ENCODE data around the gene AHNAK2.

The AHNAK2 gene

GRCh38 chr14:104986487-104987164 is 8.5 kb upstream of the AHNAK2 start:
- peak overlapping the region; percentile 76 for H3K4me3 ChIP-seq (ENCODE audit: low read depth, low read length)

GRCh38 chr14:104985675-104986486 is 7.7 kb upstream of the AHNAK2 start, which contains the start of gene CLBA1:
CLBA1 (plus strand) TSS chr14:104985788; CDS start chr14:104986432, 644 bp downstream.
- Histone ChIP-seq H3K36me3 (ENCODE audit: control insufficient read depth in 2 of 2, insufficient read depth in 1 of 2, low read length in 2 of 2) (peaks cover 0 to 7% of the 10 kb centered on the region in 2 experiments; a peak in 1 of 3 replicates), H3K4me3 (ENCODE audit: low read depth, low read length) (peak within 1 kb of the TSS; percentile 76), H3K27ac (ENCODE audit: extremely low read depth, low read depth, low read length) (peak within 1 kb of the TSS; percentile 55; the same call in 1 of the 2 replicates), H3K4me1 (ENCODE audit: control insufficient read depth, insufficient read depth, low read length) (no peaks in the 10 kb centered on the region), H3K9me3 (ENCODE audit: control insufficient read depth, insufficient read depth, low read depth, low read length) (no peaks in the 10 kb centered on the region)
- ChIA-PET CTCF (interaction anchor here (0.7 to 2.5 kb wide), 5 partner anchors 9 to 59 kb away, joined by 3 to 12 read pairs (median 3); no protein-coding TSS in a partner anchor), POLR2A (interaction anchor here (0.5 to 2.8 kb wide), 6 partner anchors 12 to 67 kb away, joined by 3 to 16 read pairs (median 4); partner anchors contain the start of gene CDCA4)
- TF ChIP-seq, protein P1, sequence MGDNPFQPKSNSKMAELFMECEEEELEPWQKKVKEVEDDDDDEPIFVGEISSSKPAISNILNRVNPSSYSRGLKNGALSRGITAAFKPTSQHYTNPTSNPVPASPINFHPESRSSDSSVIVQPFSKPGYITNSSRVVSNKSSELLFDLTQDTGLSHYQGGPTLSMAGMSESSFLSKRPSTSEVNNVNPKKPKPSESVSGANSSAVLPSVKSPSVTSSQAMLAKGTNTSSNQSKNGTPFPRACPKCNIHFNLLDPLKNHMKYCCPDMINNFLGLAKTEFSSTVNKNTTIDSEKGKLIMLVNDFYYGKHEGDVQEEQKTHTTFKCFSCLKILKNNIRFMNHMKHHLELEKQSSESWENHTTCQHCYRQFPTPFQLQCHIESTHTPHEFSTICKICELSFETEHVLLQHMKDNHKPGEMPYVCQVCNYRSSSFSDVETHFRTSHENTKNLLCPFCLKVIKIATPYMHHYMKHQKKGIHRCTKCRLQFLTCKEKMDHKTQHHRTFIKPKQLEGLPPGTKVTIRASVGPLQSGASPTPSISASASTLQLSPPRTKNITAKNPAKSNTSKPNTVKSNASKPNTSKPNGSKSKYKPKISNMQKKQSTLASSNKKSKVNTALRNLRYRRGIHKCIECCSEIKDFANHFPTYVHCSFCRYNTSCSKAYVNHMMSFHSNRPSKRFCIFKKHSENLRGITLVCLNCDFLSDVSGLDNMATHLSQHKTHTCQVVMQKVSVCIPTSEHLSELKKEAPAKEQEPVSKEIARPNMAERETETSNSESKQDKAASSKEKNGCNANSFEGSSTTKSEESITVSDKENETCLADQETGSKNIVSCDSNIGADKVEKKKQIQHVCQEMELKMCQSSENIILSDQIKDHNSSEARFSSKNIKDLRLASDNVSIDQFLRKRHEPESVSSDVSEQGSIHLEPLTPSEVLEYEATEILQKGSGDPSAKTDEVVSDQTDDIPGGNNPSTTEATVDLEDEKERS (tag by site-specific recombination; IDR thresholded peaks at IDR 0.05) = no peak
- TF ChIP-seq, protein P2, sequence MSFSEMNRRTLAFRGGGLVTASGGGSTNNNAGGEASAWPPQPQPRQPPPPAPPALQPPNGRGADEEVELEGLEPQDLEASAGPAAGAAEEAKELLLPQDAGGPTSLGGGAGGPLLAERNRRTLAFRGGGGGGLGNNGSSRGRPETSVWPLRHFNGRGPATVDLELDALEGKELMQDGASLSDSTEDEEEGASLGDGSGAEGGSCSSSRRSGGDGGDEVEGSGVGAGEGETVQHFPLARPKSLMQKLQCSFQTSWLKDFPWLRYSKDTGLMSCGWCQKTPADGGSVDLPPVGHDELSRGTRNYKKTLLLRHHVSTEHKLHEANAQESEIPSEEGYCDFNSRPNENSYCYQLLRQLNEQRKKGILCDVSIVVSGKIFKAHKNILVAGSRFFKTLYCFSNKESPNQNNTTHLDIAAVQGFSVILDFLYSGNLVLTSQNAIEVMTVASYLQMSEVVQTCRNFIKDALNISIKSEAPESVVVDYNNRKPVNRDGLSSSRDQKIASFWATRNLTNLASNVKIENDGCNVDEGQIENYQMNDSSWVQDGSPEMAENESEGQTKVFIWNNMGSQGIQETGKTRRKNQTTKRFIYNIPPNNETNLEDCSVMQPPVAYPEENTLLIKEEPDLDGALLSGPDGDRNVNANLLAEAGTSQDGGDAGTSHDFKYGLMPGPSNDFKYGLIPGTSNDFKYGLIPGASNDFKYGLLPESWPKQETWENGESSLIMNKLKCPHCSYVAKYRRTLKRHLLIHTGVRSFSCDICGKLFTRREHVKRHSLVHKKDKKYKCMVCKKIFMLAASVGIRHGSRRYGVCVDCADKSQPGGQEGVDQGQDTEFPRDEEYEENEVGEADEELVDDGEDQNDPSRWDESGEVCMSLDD (tag by site-specific recombination; IDR thresholded peaks at IDR 0.05) = no peak
- TF ChIP-seq MZF1 (tag by site-specific recombination; IDR thresholded peaks at IDR 0.05; ENCODE audit: borderline replicate concordance) (no peak), GLI4 (tag by site-specific recombination; IDR thresholded peaks at IDR 0.05) (no peak), ZNF76 (tag by site-specific recombination; IDR thresholded peaks at IDR 0.05; ENCODE audit: borderline replicate concordance, low read depth) (peak; percentile 43; the same call in 1 of the 2 replicates), KLF10 (tag by site-specific recombination; IDR thresholded peaks at IDR 0.05) (peak; percentile 95; the same call in 1 of the 2 replicates), ZFHX2 (tag by site-specific recombination; conservative IDR thresholded peaks at IDR 0.05) (peak; percentile 87), ATF2 (tag by site-specific recombination; IDR thresholded peaks at IDR 0.05; ENCODE audit: low read depth) (no peak), SP7 (tag by site-specific recombination; IDR thresholded peaks at IDR 0.05) (no peak), ZNF664 (tag by site-specific recombination; IDR thresholded peaks at IDR 0.05) (no peak), ZNF610 (tag by site-specific recombination; IDR thresholded peaks at IDR 0.05; ENCODE audit: borderline replicate concordance) (no peak), ZBTB20 (tag by site-specific recombination; IDR thresholded peaks at IDR 0.05) (0 out of 2 replicates have a peak, but pooled peaks have one; percentile 16)
- TF ChIP-seq, protein P3, sequence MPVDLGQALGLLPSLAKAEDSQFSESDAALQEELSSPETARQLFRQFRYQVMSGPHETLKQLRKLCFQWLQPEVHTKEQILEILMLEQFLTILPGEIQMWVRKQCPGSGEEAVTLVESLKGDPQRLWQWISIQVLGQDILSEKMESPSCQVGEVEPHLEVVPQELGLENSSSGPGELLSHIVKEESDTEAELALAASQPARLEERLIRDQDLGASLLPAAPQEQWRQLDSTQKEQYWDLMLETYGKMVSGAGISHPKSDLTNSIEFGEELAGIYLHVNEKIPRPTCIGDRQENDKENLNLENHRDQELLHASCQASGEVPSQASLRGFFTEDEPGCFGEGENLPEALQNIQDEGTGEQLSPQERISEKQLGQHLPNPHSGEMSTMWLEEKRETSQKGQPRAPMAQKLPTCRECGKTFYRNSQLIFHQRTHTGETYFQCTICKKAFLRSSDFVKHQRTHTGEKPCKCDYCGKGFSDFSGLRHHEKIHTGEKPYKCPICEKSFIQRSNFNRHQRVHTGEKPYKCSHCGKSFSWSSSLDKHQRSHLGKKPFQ (tag by site-specific recombination; IDR thresholded peaks at IDR 0.05) = no peak

More at GRCh38 chr14:104986487-104987164, 8.5 kb upstream of the AHNAK2 start:
- H3K36me3 ChIP-seq (ENCODE audit: control insufficient read depth in 2 of 2, insufficient read depth in 1 of 2, low read length in 2 of 2) = peaks cover 0 to 10% of the 10 kb centered on the region in 2 experiments; a peak in 2 of 3 replicates
- no peaks in the 10 kb centered on the region for H3K9me3 ChIP-seq (ENCODE audit: control insufficient read depth, insufficient read depth, low read depth, low read length)
- no peak overlapping the region for H3K27ac ChIP-seq (ENCODE audit: extremely low read depth, low read depth, low read length)
- POLR2A ChIA-PET = interaction anchor here (1.1 kb wide), 1 partner anchor 13 kb away, joined by 3 read pairs; no protein-coding TSS in a partner anchor
- CTCF ChIA-PET = interaction anchor here (1.1 kb wide), 1 partner anchor 25 kb away, joined by 3 read pairs; no protein-coding TSS in a partner anchor
- no peaks in the 10 kb centered on the region for H3K4me1 ChIP-seq (ENCODE audit: control insufficient read depth, insufficient read depth, low read length)
- TF ChIP-seq, protein P4, sequence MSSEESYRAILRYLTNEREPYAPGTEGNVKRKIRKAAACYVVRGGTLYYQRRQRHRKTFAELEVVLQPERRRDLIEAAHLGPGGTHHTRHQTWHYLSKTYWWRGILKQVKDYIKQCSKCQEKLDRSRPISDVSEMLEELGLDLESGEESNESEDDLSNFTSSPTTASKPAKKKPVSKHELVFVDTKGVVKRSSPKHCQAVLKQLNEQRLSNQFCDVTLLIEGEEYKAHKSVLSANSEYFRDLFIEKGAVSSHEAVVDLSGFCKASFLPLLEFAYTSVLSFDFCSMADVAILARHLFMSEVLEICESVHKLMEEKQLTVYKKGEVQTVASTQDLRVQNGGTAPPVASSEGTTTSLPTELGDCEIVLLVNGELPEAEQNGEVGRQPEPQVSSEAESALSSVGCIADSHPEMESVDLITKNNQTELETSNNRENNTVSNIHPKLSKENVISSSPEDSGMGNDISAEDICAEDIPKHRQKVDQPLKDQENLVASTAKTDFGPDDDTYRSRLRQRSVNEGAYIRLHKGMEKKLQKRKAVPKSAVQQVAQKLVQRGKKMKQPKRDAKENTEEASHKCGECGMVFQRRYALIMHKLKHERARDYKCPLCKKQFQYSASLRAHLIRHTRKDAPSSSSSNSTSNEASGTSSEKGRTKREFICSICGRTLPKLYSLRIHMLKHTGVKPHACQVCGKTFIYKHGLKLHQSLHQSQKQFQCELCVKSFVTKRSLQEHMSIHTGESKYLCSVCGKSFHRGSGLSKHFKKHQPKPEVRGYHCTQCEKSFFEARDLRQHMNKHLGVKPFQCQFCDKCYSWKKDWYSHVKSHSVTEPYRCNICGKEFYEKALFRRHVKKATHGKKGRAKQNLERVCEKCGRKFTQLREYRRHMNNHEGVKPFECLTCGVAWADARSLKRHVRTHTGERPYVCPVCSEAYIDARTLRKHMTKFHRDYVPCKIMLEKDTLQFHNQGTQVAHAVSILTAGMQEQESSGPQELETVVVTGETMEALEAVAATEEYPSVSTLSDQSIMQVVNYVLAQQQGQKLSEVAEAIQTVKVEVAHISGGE (tag by site-specific recombination; conservative IDR thresholded peaks at IDR 0.05; ENCODE audit: low read depth) = no peak
- TF ChIP-seq REPIN1 (tag by site-specific recombination; IDR thresholded peaks at IDR 0.05; ENCODE audit: low read depth) (no peak), ZNF670 (tag by site-specific recombination; IDR thresholded peaks at IDR 0.05; ENCODE audit: low read depth) (no peak), ZNF701 (tag by site-specific recombination; IDR thresholded peaks at IDR 0.05) (no peak), ZNF239 (tag by site-specific recombination; IDR thresholded peaks at IDR 0.05) (no peak), BCL11A (tag by site-specific recombination; IDR thresholded peaks at IDR 0.05; ENCODE audit: low read depth) (no peak), ZNF544 (tag by site-specific recombination; IDR thresholded peaks at IDR 0.05) (no peak), ZFHX2 (tag by site-specific recombination; conservative IDR thresholded peaks at IDR 0.05) (no peak), SP7 (tag by site-specific recombination; IDR thresholded peaks at IDR 0.05) (no peak), ZNF501 (tag by site-specific recombination; IDR thresholded peaks at IDR 0.05) (no peak)

Measured in HEK293 (cell line).